Endothelial cell of umbilical vein (primary cell): Measurements from ENCODE around the gene DIP2C. TPM values are rescaled to one million over a fixed set of nuclear protein-coding genes. Genes with fewer than 3 reads are reported as not detected.

Experiments
- BruUV-seq: library from RNA; stranded (reverse); fragments of 400-500 nt; replicated peaks from 2 replicates; lab custom pipeline; 2021; lab: Mats Ljungman, UMichigan
- CTCF ChIA-PET: fragments of 300-600, 350-600 bp; sonication (Branson Sonifier 250); formaldehyde crosslinking; loops from one replicate; lab custom pipeline; 2021; ENCODE audit warnings: antibody characterized with exemption, inconsistent platforms; lab: Charles Lee
- POLR2A ChIA-PET: fragments of 300-600, 350-600 bp; sonication (Branson Sonifier 250); formaldehyde crosslinking; loops from one replicate; lab custom pipeline; 2021; ENCODE audit warnings: antibody characterized with exemption, inconsistent platforms; lab: Charles Lee
- DNase-seq: peaks from one replicate; pipeline ENCODE4 v3.0.0-alpha.2; 2011; ENCODE audit warnings: low read depth, low spot score
- FAIRE-seq: peaks from 2 replicates; lab custom pipeline; 2011; peaks lifted over from hg19 to GRCh38; lab: Jason Lieb, UNC
- H2AFZ ChIP-seq: 2 replicates; pipeline ENCODE4 v1.6.0; 2012; ENCODE audit warnings: low read depth, low read length, control low read depth, inconsistent platforms
- H3K27ac ChIP-seq: 2 replicates; pipeline ENCODE4 v1.5.1; 2011; ENCODE audit warnings: low read depth, mild to moderate bottlenecking, control low read depth, low read length, moderate library complexity; ENCODE audit not compliant: insufficient read depth
- H3K27me3 ChIP-seq, 2 experiments: 2 replicates each; pipeline versions ENCODE4 v1.6.0 to v1.6.1; 2011; ENCODE audit warnings: low read length in 2 of 2, mixed read lengths in 1 of 2; ENCODE audit not compliant: control insufficient read depth in 2 of 2, insufficient read depth in 2 of 2
- H3K36me3 ChIP-seq, 2 experiments: 2 replicates in 1 of 2; 3 replicates in 1 of 2; pipeline ENCODE4 v1.5.1; 2011; ENCODE audit warnings: low read length in 2 of 2, mild to moderate bottlenecking in 1 of 2, moderate library complexity in 1 of 2; ENCODE audit not compliant: control insufficient read depth in 2 of 2, insufficient read depth in 2 of 2; ENCODE audit errors: extremely low read depth in 1 of 2
- H3K4me1 ChIP-seq: 3 replicates; pipeline ENCODE4 v1.5.1; 2011; ENCODE audit warnings: mild to moderate bottlenecking, low read length; ENCODE audit not compliant: control insufficient read depth, insufficient read depth; ENCODE audit errors: extremely low read depth
- H3K4me2 ChIP-seq: 2 replicates; pipeline ENCODE4 v1.6.1; 2011; ENCODE audit warnings: low read length, control low read depth, mixed read lengths; ENCODE audit not compliant: insufficient read depth
- H3K4me3 ChIP-seq, 3 experiments: fragments of 200-600 bp in 1 of 3; sonication (generic), shearing (Covaris generic) in 1 of 3; replicated peaks in 1 of 3; 2 replicates each; pipeline ENCODE4 v1.5.1; 2011 to 2016; ENCODE audit warnings: control low read depth in 3 of 3, low read length in 3 of 3, mild to moderate bottlenecking in 2 of 3, inconsistent platforms in 1 of 3, low read depth in 1 of 3, moderate library complexity in 1 of 3; ENCODE audit not compliant: insufficient read depth in 1 of 3
- H3K79me2 ChIP-seq: 2 replicates; pipeline ENCODE4 v1.6.0; 2012; ENCODE audit warnings: low read length, inconsistent platforms; ENCODE audit not compliant: control insufficient read depth, insufficient read depth
- H3K9ac ChIP-seq: replicated peaks from 2 replicates; pipeline ENCODE3; 2011; ENCODE audit warnings: low read length, control low read depth; ENCODE audit not compliant: insufficient read depth; ENCODE audit errors: extremely low read depth
- H3K9me1 ChIP-seq: replicated peaks from 3 replicates; pipeline ENCODE4 v1.6.0; 2011; ENCODE audit warnings: mild to moderate bottlenecking, low read length; ENCODE audit not compliant: control insufficient read depth, insufficient read depth; ENCODE audit errors: extremely low read depth
- H3K9me3 ChIP-seq: replicated peaks from 2 replicates; pipeline ENCODE4 v1.5.1; 2012; ENCODE audit warnings: low read length, inconsistent platforms; ENCODE audit not compliant: control insufficient read depth, insufficient read depth
- H4K20me1 ChIP-seq: replicated peaks from 2 replicates; pipeline ENCODE3; 2011; ENCODE audit warnings: mild to moderate bottlenecking, low read length; ENCODE audit not compliant: control insufficient read depth, insufficient read depth; ENCODE audit errors: extremely low read depth
- CTCF ChIP-seq, 2 donors: IDR thresholded peaks; 1 replicate in 1 of 2; 2 replicates in 1 of 2; pipeline ENCODE4 v1.5.1; 2011; ENCODE audit warnings: low read length in 2 of 2, mild to moderate bottlenecking in 2 of 2, moderate library complexity in 2 of 2, control low read depth in 1 of 2, inconsistent platforms in 1 of 2, low read depth in 1 of 2; ENCODE audit not compliant: insufficient read depth in 1 of 2; ENCODE audit errors: extremely low read depth in 1 of 2
- EZH2 ChIP-seq: IDR thresholded peaks from 2 replicates; pipeline ENCODE4 v1.6.1; 2012; ENCODE audit warnings: borderline replicate concordance, low read depth, mild to moderate bottlenecking, moderate library complexity, low read length, inconsistent platforms; ENCODE audit not compliant: severe bottlenecking
- FOS ChIP-seq: IDR thresholded peaks from 2 replicates; pipeline ENCODE4 v1.6.1; 2011; ENCODE audit warnings: mild to moderate bottlenecking, low read length, moderate library complexity, borderline replicate concordance; ENCODE audit not compliant: insufficient read depth
- GATA2 ChIP-seq: IDR thresholded peaks from 2 replicates; pipeline ENCODE4 v1.7.0; 2011; ENCODE audit warnings: low read depth, mild to moderate bottlenecking, moderate library complexity, mixed read lengths, low read length; ENCODE audit not compliant: insufficient read length, insufficient read depth
- JUN ChIP-seq: IDR thresholded peaks from 2 replicates; pipeline ENCODE4 v1.6.1; 2011; ENCODE audit warnings: borderline replicate concordance, low read depth; ENCODE audit not compliant: insufficient read length, insufficient read depth
- MAX ChIP-seq: IDR thresholded peaks from 2 replicates; pipeline ENCODE4 v1.6.1; 2011; ENCODE audit not compliant: insufficient read depth, insufficient read length
- MYC ChIP-seq: IDR thresholded peaks from one replicate; pipeline ENCODE4 v1.6.1; 2011; ENCODE audit warnings: mild to moderate bottlenecking, low read depth, low read length
- POLR2A ChIP-seq: IDR thresholded peaks from 2 replicates; pipeline ENCODE4 v1.6.1; 2012; ENCODE audit warnings: low read depth, mild to moderate bottlenecking, control low read depth, low read length
- POLR2AphosphoS5 ChIP-seq: IDR thresholded peaks from 2 replicates; pipeline ENCODE4 v1.6.1; 2012; ENCODE audit warnings: low read depth, mild to moderate bottlenecking, control low read depth, low read length, moderate library complexity; ENCODE audit not compliant: insufficient read depth
- dilution Hi-C: fragments of 300-500 bp; cut with MboI; formaldehyde crosslinking; loops from one replicate; pipeline ENCODE4 v1.15.0; 2019; ENCODE audit warnings: low sequenced_read_pairs; ENCODE audit not compliant: extremely low pct_ligation_motif_present
- intact Hi-C: fragments of 100-400 bp; cut with micrococcal nuclease; formaldehyde crosslinking; loops from one replicate; pipeline ENCODE4 v1.10.0; 2022
- polyA plus RNA-seq, 4 experiments: library from polyadenylated mRNA; depleted of rRNA in 3 of 4; stranded (reverse) in 3 of 4; unstranded in 1 of 4; fragments of >200 nt; gene quantifications; 2 replicates each; pipeline versions ENCODE4 v1.2.1 to v1.2.3, GENCODE V29; 2011 to 2012; ENCODE audit warnings: missing spikeins in 1 of 4
- total RNA-seq: library from RNA; stranded (reverse); gene quantifications from 2 replicates; pipeline ENCODE4 v1.2.3, GENCODE V29; 2021

The DIP2C gene
- total and polyA plus RNA-seq, 2 donors (not counting 3 experiments of a cell fraction or from before 2014, with no cell fraction given): 3.6 to 10.7 TPM

GRCh38 chr10:514137-514671, 175.3 kb downstream of the DIP2C start:
- Histone ChIP-seq H3K4me3 (no peak overlapping the region), H3K27me3 (no peaks in the 10 kb centered on the region), H3K79me2 (no peaks in the 10 kb centered on the region), H3K9me3 (no peaks in the 10 kb centered on the region), H3K9me1 (no peaks in the 10 kb centered on the region), H2AFZ (no peak overlapping the region), H4K20me1 (no peaks in the 10 kb centered on the region), H3K4me1 (peaks cover 3% of the 10 kb centered on the region), H3K36me3 (no peaks in the 10 kb centered on the region), H3K9ac (no peak overlapping the region), H3K27ac (no peak overlapping the region), H3K4me2 (no peak overlapping the region)
- dilution Hi-C loops: no loop called here
- intact Hi-C loops: no loop called here
- TF ChIP-seq MAX: no peak
- no peak for TF ChIP-seq MYC
- TF ChIP-seq GATA2: no peak
- TF ChIP-seq POLR2AphosphoS5: no peak
- TF ChIP-seq JUN: no peak
- no peak for TF ChIP-seq EZH2
- no peak for TF ChIP-seq CTCF (IDR thresholded peaks at IDR 0.05; ENCODE audit: extremely low read depth in 1 of 2, insufficient read depth in 1 of 2, low read depth in 1 of 2, low read length in 2 of 2)
- TF ChIP-seq FOS: no peak
- no peak for TF ChIP-seq POLR2A
- FAIRE-seq (no peak), DNase-seq (no peak)
- no TSS peak for BruUV-seq
- CTCF ChIA-PET: interaction anchor here (1.0 to 1.3 kb wide), 2 partner anchors 8 to 275 kb away, joined by 5 read pairs; no protein-coding TSS in a partner anchor
- POLR2A ChIA-PET: no interaction called here
